Thoracic aorta (tissue), 2 donors: ENCODE results near the gene CDK3. TPM values are rescaled to one million over a fixed set of nuclear protein-coding genes. Genes with fewer than 3 reads are reported as not detected.
"Not testable (repeated sequence)": the region's sequence is repeated elsewhere in the genome, so short reads cannot be mapped to it uniquely, and the experiment has no call there.

ENCODE experiments used
- ATAC-seq: fragments of 150-250 bp; one replicate; pipeline ENCODE4 v1.8.0; 2017; ENCODE audit warnings: low read depth; ENCODE audit not compliant: insufficient number of reproducible peaks, low FRiP score
- DNase-seq: peaks from one replicate; pipeline ENCODE4 v3.0.0-alpha.2; 2020; ENCODE audit warnings: low spot score
- H3K27ac ChIP-seq, 2 donors: fragments of 200-600 bp; sonication (generic); 1 replicate in 1 of 2; 2 replicates in 1 of 2; pipeline ENCODE4 v1.5.1; 2016; ENCODE audit warnings: mild to moderate bottlenecking in 2 of 2, moderate library complexity in 2 of 2
- H3K27me3 ChIP-seq: fragments of 200-600 bp; sonication (generic); replicated peaks from 2 replicates; pipeline ENCODE4 v1.6.0; 2016; ENCODE audit warnings: mild to moderate bottlenecking; ENCODE audit not compliant: insufficient read depth
- H3K36me3 ChIP-seq: fragments of 200-600 bp; sonication (generic); one replicate; pipeline ENCODE4 v1.5.1; 2016
- H3K4me1 ChIP-seq, 2 donors: fragments of 200-600 bp; sonication (generic); 1 replicate in 1 of 2; 2 replicates in 1 of 2; pipeline versions ENCODE4 v1.5.1 to v1.6.0; 2016; ENCODE audit warnings: low read depth in 2 of 2, mild to moderate bottlenecking in 1 of 2; ENCODE audit not compliant: control insufficient read depth in 1 of 2
- H3K4me3 ChIP-seq: fragments of 200-600 bp; sonication (generic); 2 replicates; pipeline ENCODE4 v1.5.1; 2016; ENCODE audit warnings: mild to moderate bottlenecking
- H3K9me3 ChIP-seq: fragments of 200-600 bp; sonication (generic); 2 replicates; pipeline ENCODE4 v1.5.1; 2016
- CTCF ChIP-seq: fragments of 200-600 bp; sonication (generic); IDR thresholded peaks from one replicate; pipeline ENCODE4 v1.5.1; 2019; ENCODE audit warnings: antibody characterized with exemption
- total RNA-seq, 2 donors: library from RNA; depleted of rRNA; stranded (reverse); fragments of >200 nt; gene quantifications; one replicate each; pipeline versions ENCODE4 v1.1.0 to v1.2.3, GENCODE V29; 2016

The CDK3 gene
- total RNA-seq, 2 donors from 2014 or later, result 3.2 to 4.9 TPM

- H3K4me3 ChIP-seq, result no peak overlapping the region
- H3K36me3 ChIP-seq, result peaks cover 7% of the 10 kb centered on the region
- H3K27me3 ChIP-seq, result no peaks in the 10 kb centered on the region
- no peaks in the 10 kb centered on the region for H3K4me1 ChIP-seq
- ATAC-seq (no peak), DNase-seq (no peak)
- no peak overlapping the region for H3K27ac ChIP-seq
- no peaks in the 10 kb centered on the region for H3K9me3 ChIP-seq
- no peak for TF ChIP-seq CTCF
Measured at GRCh38 chr17:75965468-75965867, 35.2 kb upstream of the CDK3 start.

GRCh38 chr17:75969044-75969443, 31.6 kb upstream of the CDK3 start:
- DNase-seq, H3K4me3 ChIP-seq, H3K27me3 ChIP-seq, H3K4me1 ChIP-seq, H3K27ac ChIP-seq, H3K9me3 ChIP-seq, ATAC-seq: not testable (repeated sequence)
- peaks cover 11% of the 10 kb centered on the region for H3K36me3 ChIP-seq

GRCh38 chr17:75970011-75970523, 30.6 kb upstream of the CDK3 start:
- no peak for ATAC-seq
- TF ChIP-seq CTCF, result no peak
- H3K27me3 ChIP-seq, result no peaks in the 10 kb centered on the region
- H3K36me3 ChIP-seq, result peaks cover 11% of the 10 kb centered on the region
- H3K9me3 ChIP-seq, result no peaks in the 10 kb centered on the region
- no peak overlapping the region for H3K27ac ChIP-seq
- no peaks in the 10 kb centered on the region for H3K4me1 ChIP-seq
- H3K4me3 ChIP-seq, result no peak overlapping the region
- no peak for DNase-seq

- DNase-seq (no peak), ATAC-seq (no peak)
- H3K27me3 ChIP-seq, result no peaks in the 10 kb centered on the region
- no peak overlapping the region for H3K4me3 ChIP-seq
- peaks cover 0 to 2% of the 10 kb centered on the region in 2 donors for H3K4me1 ChIP-seq
- H3K9me3 ChIP-seq, result no peaks in the 10 kb centered on the region
- TF ChIP-seq CTCF, result no peak
- H3K27ac ChIP-seq, result no peak overlapping the region
- peaks cover 11% of the 10 kb centered on the region for H3K36me3 ChIP-seq
Measured at GRCh38 chr17:75970626-75971025, 30.0 kb upstream of the CDK3 start.

- H3K27me3 ChIP-seq, H3K36me3 ChIP-seq, H3K9me3 ChIP-seq, DNase-seq, H3K4me3 ChIP-seq, H3K27ac ChIP-seq, ATAC-seq: not testable (repeated sequence)
- peaks cover 16 to 31% of the 10 kb centered on the region in 2 donors for H3K4me1 ChIP-seq
Measured at GRCh38 chr17:75975187-75975586, 25.5 kb upstream of the CDK3 start.

GRCh38 chr17:75975757-75976174, 24.9 kb upstream of the CDK3 start:
- ATAC-seq (no peak), DNase-seq (no peak)
- H3K36me3 ChIP-seq, result peaks cover 4% of the 10 kb centered on the region
- H3K27me3 ChIP-seq, result no peaks in the 10 kb centered on the region
- no peak overlapping the region for H3K4me3 ChIP-seq
- H3K9me3 ChIP-seq, result no peaks in the 10 kb centered on the region
- H3K4me1 ChIP-seq, result peaks cover 19 to 36% of the 10 kb centered on the region in 2 donors
- no peak overlapping the region for H3K27ac ChIP-seq
- no peak for TF ChIP-seq CTCF
